ENCODE results near the gene LRRC3B.

DNA sequence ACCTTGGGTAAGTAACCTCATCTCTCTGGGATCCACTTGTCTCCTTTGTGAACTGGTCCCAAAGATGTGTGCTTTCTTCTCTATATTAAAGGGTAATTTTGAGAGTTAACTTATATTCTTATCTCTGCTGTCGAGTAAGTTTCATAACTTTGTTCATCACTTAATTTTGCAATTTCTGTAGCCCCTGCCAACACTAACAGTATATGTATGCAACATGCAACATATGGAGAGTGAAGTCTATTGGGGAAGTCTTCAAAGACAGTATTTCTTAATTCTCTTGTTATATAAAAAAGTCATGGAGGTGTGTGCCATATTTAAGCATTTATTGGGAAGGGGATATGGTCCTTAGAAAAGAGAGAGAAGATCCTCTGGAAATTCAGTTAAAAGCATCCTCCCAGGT, 85.9 kb downstream of the LRRC3B start:
- TF ChIP-seq, protein P1, sequence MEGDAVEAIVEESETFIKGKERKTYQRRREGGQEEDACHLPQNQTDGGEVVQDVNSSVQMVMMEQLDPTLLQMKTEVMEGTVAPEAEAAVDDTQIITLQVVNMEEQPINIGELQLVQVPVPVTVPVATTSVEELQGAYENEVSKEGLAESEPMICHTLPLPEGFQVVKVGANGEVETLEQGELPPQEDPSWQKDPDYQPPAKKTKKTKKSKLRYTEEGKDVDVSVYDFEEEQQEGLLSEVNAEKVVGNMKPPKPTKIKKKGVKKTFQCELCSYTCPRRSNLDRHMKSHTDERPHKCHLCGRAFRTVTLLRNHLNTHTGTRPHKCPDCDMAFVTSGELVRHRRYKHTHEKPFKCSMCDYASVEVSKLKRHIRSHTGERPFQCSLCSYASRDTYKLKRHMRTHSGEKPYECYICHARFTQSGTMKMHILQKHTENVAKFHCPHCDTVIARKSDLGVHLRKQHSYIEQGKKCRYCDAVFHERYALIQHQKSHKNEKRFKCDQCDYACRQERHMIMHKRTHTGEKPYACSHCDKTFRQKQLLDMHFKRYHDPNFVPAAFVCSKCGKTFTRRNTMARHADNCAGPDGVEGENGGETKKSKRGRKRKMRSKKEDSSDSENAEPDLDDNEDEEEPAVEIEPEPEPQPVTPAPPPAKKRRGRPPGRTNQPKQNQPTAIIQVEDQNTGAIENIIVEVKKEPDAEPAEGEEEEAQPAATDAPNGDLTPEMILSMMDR (IDR thresholded peaks at IDR 0.05) = no peak
- no peak for TF ChIP-seq POLR2A (IDR thresholded peaks at IDR 0.05)
